Activated T-cell treated with anti-CD3 and anti-CD28 coated beads for 1 hour (primary cell): ENCODE measurements around the gene FGD6.
"Not testable (repeated sequence)": the region's sequence is repeated elsewhere in the genome, so short reads cannot be mapped to it uniquely, and the experiment has no call there.

Source experiments
- DNase-seq: peaks from one replicate; pipeline ENCODE4 v3.0.0-alpha.2; 2020; ENCODE audit warnings: low read depth

FGD6 gene

GRCh38 chr12:95205016-95205624 is 12.1 kb downstream of the FGD6 start:
- no peak for DNase-seq

- DNase-seq, result no peak
Observed at GRCh38 chr12:95204141-95204866, 13.0 kb downstream of the FGD6 start.

GRCh38 chr12:95203487-95204030 is 13.7 kb downstream of the FGD6 start:
- no peak for DNase-seq

GRCh38 chr12:95202691-95203486 is 14.4 kb downstream of the FGD6 start:
- no peak for DNase-seq

- no peak for DNase-seq
Observed at GRCh38 chr12:95201056-95201670, 16.1 kb downstream of the FGD6 start.

- DNase-seq, result no peak
Observed at GRCh38 chr12:95200128-95200894, 17.0 kb downstream of the FGD6 start.

- no peak for DNase-seq
Observed at GRCh38 chr12:95198914-95199313, 18.4 kb downstream of the FGD6 start.

- DNase-seq, result no peak
Observed at GRCh38 chr12:95197636-95198035, 19.6 kb downstream of the FGD6 start.

- not testable (repeated sequence) for DNase-seq
Observed at GRCh38 chr12:95196875-95197569, 20.2 kb downstream of the FGD6 start.

GRCh38 chr12:95195122-95195521 is 22.1 kb downstream of the FGD6 start:
- DNase-seq, result no peak

GRCh38 chr12:95193139-95193538 is 24.1 kb downstream of the FGD6 start:
- no peak for DNase-seq

- no peak for DNase-seq
Observed at GRCh38 chr12:95192271-95192670, 25.0 kb downstream of the FGD6 start.

GRCh38 chr12:95191060-95191696 is 26.1 kb downstream of the FGD6 start:
- DNase-seq, result no peak

- DNase-seq, result no peak
Observed at GRCh38 chr12:95187865-95188415, 29.3 kb downstream of the FGD6 start.

- no peak for DNase-seq
Observed at GRCh38 chr12:95185854-95186253, 31.4 kb downstream of the FGD6 start.

GRCh38 chr12:95185072-95185471 is 32.2 kb downstream of the FGD6 start:
- DNase-seq, result no peak

- no peak for DNase-seq
Observed at GRCh38 chr12:95184121-95184520, 33.1 kb downstream of the FGD6 start.

- no peak for DNase-seq
Observed at GRCh38 chr12:95182868-95183415, 34.3 kb downstream of the FGD6 start.

GRCh38 chr12:95181103-95181502 is 36.2 kb downstream of the FGD6 start:
- DNase-seq, result no peak

GRCh38 chr12:95179011-95179410 is 38.3 kb downstream of the FGD6 start:
- no peak for DNase-seq
